GM19193 (cell line): ENCODE results near the gene ATG12.

Experiments used
- POLR2A ChIP-seq: IDR thresholded peaks from 4 replicates; pipeline ENCODE4 v1.6.1; 2011; ENCODE audit not compliant: insufficient read depth, insufficient read length; ENCODE audit errors: extremely low read depth

The ATG12 gene

GRCh38 chr5:115795700-115796099 lies 45.7 kb downstream of the ATG12 start:
- no peak for TF ChIP-seq POLR2A

GRCh38 chr5:115788440-115788839 lies 52.9 kb downstream of the ATG12 start:
- TF ChIP-seq POLR2A = no peak

GRCh38 chr5:115787426-115787825 lies 53.9 kb downstream of the ATG12 start:
- no peak for TF ChIP-seq POLR2A

- no peak for TF ChIP-seq POLR2A
Measured at GRCh38 chr5:115785381-115786065, 55.8 kb downstream of the ATG12 start.

- TF ChIP-seq POLR2A = no peak
Measured at GRCh38 chr5:115778417-115778816, 62.9 kb downstream of the ATG12 start.
